IMR-90 (cell line): ENCODE measurements around the gene SAMD10. TPM values are rescaled to one million over a fixed set of nuclear protein-coding genes. Genes with fewer than 3 reads are reported as not detected.

Source experiments
- ATAC-seq: fragments of 200-7000 bp; cut with Tn5 transposase; 2 replicates; pipeline ENCODE4 v1.9.1; 2020; ENCODE audit warnings: low read depth, mild to moderate bottlenecking, moderate library complexity
- BruUV-seq: library from RNA; stranded (reverse); fragments of 400-500 nt; replicated peaks from 2 replicates; lab custom pipeline; 2021; lab: Mats Ljungman, UMichigan
- CTCF ChIA-PET: fragments of 300-600 bp; formaldehyde crosslinking; extraction: SDS; loops from one replicate; lab custom pipeline; 2021; ENCODE audit warnings: antibody characterized with exemption; lab: Yijun Ruan, JAX
- POLR2A ChIA-PET: fragments of 300-600 bp; sonication (Branson Sonifier 250); formaldehyde crosslinking; loops from one replicate; lab custom pipeline; 2022; ENCODE audit warnings: antibody characterized with exemption; ENCODE audit not compliant: unreplicated experiment; lab: Charles Lee
- DNase-seq: peaks from one replicate; pipeline ENCODE4 v3.0.0; 2013
- H2AFZ ChIP-seq: replicated peaks from 2 replicates; pipeline ENCODE3; 2013; ENCODE audit warnings: low read length, mild to moderate bottlenecking; ENCODE audit not compliant: poor library complexity
- H2AK5ac ChIP-seq: 2 replicates; pipeline ENCODE4 v1.6.1; 2013; ENCODE audit warnings: low read depth, low read length, inconsistent platforms
- H2AK9ac ChIP-seq: replicated peaks from 2 replicates; pipeline ENCODE3; 2013; ENCODE audit warnings: mild to moderate bottlenecking, low read depth, low read length, moderate library complexity; ENCODE audit not compliant: poor library complexity
- H2BK120ac ChIP-seq: 2 replicates; pipeline ENCODE4 v1.6.1; 2013; ENCODE audit warnings: low read depth, low read length, inconsistent platforms
- H2BK15ac ChIP-seq: 3 replicates; pipeline ENCODE4 v1.6.1; 2013; ENCODE audit warnings: low read depth, low read length, inconsistent platforms
- H2BK20ac ChIP-seq: 2 replicates; pipeline ENCODE4 v1.6.1; 2013; ENCODE audit warnings: low read depth, mild to moderate bottlenecking, inconsistent platforms, low read length, moderate library complexity
- H2BK5ac ChIP-seq: 2 replicates; pipeline ENCODE4 v1.6.1; 2013; ENCODE audit warnings: mild to moderate bottlenecking, low read depth, low read length, inconsistent platforms; ENCODE audit not compliant: poor library complexity, severe bottlenecking
- H3K14ac ChIP-seq: replicated peaks from 2 replicates; pipeline ENCODE4 v1.6.1; 2013; ENCODE audit warnings: low read depth, low read length, inconsistent platforms
- H3K18ac ChIP-seq: 2 replicates; pipeline ENCODE4 v1.6.1; 2013; ENCODE audit warnings: low read depth, low read length, control low read depth
- H3K23ac ChIP-seq: 2 replicates; pipeline ENCODE4 v1.6.1; 2013; ENCODE audit warnings: low read depth, low read length, inconsistent platforms
- H3K27ac ChIP-seq: 2 replicates; pipeline ENCODE4 v1.5.1; 2013; ENCODE audit warnings: mild to moderate bottlenecking, control low read depth, low read length; ENCODE audit not compliant: insufficient read depth
- H3K27me3 ChIP-seq: 2 replicates; pipeline ENCODE4 v1.6.1; 2013; ENCODE audit warnings: low read length; ENCODE audit not compliant: control insufficient read depth, insufficient read depth
- H3K36me3 ChIP-seq: 2 replicates; pipeline ENCODE4 v1.6.1; 2013; ENCODE audit warnings: low read length, mixed read lengths; ENCODE audit not compliant: control insufficient read depth, insufficient read depth
- H3K4ac ChIP-seq: 2 replicates; pipeline ENCODE4 v1.6.1; 2013; ENCODE audit warnings: low read depth, low read length, inconsistent platforms
- H3K4me1 ChIP-seq: 2 replicates; pipeline ENCODE4 v1.6.1; 2013; ENCODE audit warnings: low read length, mixed read lengths; ENCODE audit not compliant: control insufficient read depth, insufficient read depth
- H3K4me2 ChIP-seq: 2 replicates; pipeline ENCODE4 v1.6.1; 2013; ENCODE audit warnings: low read depth, mild to moderate bottlenecking, control low read depth, low read length, moderate library complexity
- H3K4me3 ChIP-seq: 2 replicates; pipeline ENCODE4 v1.5.1; 2013; ENCODE audit warnings: low read depth, mild to moderate bottlenecking, control low read depth, low read length, moderate library complexity; ENCODE audit not compliant: insufficient read depth
- H3K56ac ChIP-seq: 2 replicates; pipeline ENCODE4 v1.6.1; 2013; ENCODE audit warnings: low read length, inconsistent platforms; ENCODE audit not compliant: insufficient read depth; ENCODE audit errors: extremely low read depth
- H3K79me1 ChIP-seq, 2 experiments: 2 replicates each; pipeline ENCODE4 v1.6.1; 2013; ENCODE audit warnings: low read length in 2 of 2, inconsistent platforms in 1 of 2, low read depth in 1 of 2
- H3K9ac ChIP-seq: 2 replicates; pipeline ENCODE4 v1.6.1; 2013; ENCODE audit warnings: low read depth, low read length, control low read depth
- H3K9me1 ChIP-seq: 2 replicates; pipeline ENCODE4 v1.6.1; 2013; ENCODE audit warnings: low read length, inconsistent platforms; ENCODE audit not compliant: insufficient read depth
- H3K9me3 ChIP-seq: 2 replicates; pipeline ENCODE4 v1.6.1; 2013; ENCODE audit warnings: low read length; ENCODE audit not compliant: control insufficient read depth, insufficient read depth
- H4K20me1 ChIP-seq: 2 replicates; pipeline ENCODE4 v1.6.1; 2013; ENCODE audit warnings: low read length, inconsistent platforms; ENCODE audit not compliant: insufficient read depth
- H4K5ac ChIP-seq: 2 replicates; pipeline ENCODE4 v1.6.1; 2013; ENCODE audit warnings: mild to moderate bottlenecking, low read depth, low read length, control low read depth
- H4K8ac ChIP-seq, 2 experiments: 2 replicates each; pipeline ENCODE4 v1.6.1; 2013; ENCODE audit warnings: low read depth in 2 of 2, low read length in 2 of 2, control low read depth in 1 of 2, inconsistent platforms in 1 of 2
- H4K91ac ChIP-seq: 2 replicates; pipeline ENCODE4 v1.6.1; 2013; ENCODE audit warnings: low read depth, low read length, inconsistent platforms; ENCODE audit not compliant: insufficient read depth
- BHLHE40 ChIP-seq: fragments of 150-350 bp; IDR thresholded peaks from 2 replicates; pipeline ENCODE4 v1.6.1; 2016; ENCODE audit warnings: mild to moderate bottlenecking, low read depth, low read length
- CEBPB ChIP-seq: IDR thresholded peaks from 2 replicates; pipeline ENCODE4 v1.6.1; 2012; ENCODE audit warnings: low read depth, low read length, improper control_type of control experiment
- CHD1 ChIP-seq: IDR thresholded peaks from 2 replicates; pipeline ENCODE4 v1.6.1; 2012; ENCODE audit warnings: low read depth, low read length, improper control_type of control experiment
- FOS ChIP-seq: fragments of 150-350 bp; IDR thresholded peaks from 2 replicates; pipeline ENCODE4 v1.6.1; 2016; ENCODE audit warnings: low read depth, low read length
- MAFK ChIP-seq: IDR thresholded peaks from 2 replicates; pipeline ENCODE4 v1.6.1; 2012; ENCODE audit warnings: low read depth, low read length, improper control_type of control experiment
- MAZ ChIP-seq: IDR thresholded peaks from 2 replicates; pipeline ENCODE4 v1.6.1; 2012; ENCODE audit warnings: low read depth, mild to moderate bottlenecking, low read length, improper control_type of control experiment, moderate library complexity, borderline replicate concordance
- MXI1 ChIP-seq: IDR thresholded peaks from 2 replicates; pipeline ENCODE4 v1.6.1; 2012; ENCODE audit warnings: low read depth, mild to moderate bottlenecking, low read length, moderate library complexity, borderline replicate concordance
- NFE2L2 ChIP-seq: fragments of 150-350 bp; IDR thresholded peaks from 2 replicates; pipeline ENCODE4 v1.6.1; 2016; ENCODE audit warnings: low read depth, mild to moderate bottlenecking, low read length
- POLR2A ChIP-seq: IDR thresholded peaks from 2 replicates; pipeline ENCODE4 v1.6.1; 2012; ENCODE audit warnings: mild to moderate bottlenecking, low read depth, low read length
- RAD21 ChIP-seq: IDR thresholded peaks from 2 replicates; pipeline ENCODE4 v1.6.1; 2012; ENCODE audit warnings: low read length, improper control_type of control experiment
- RCOR1 ChIP-seq: IDR thresholded peaks from 2 replicates; pipeline ENCODE4 v1.6.1; 2012; ENCODE audit warnings: mild to moderate bottlenecking, low read length, improper control_type of control experiment; ENCODE audit not compliant: insufficient replicate concordance
- RFX5 ChIP-seq: IDR thresholded peaks from 2 replicates; pipeline ENCODE4 v1.8.0; 2012; ENCODE audit warnings: low read depth, mild to moderate bottlenecking, low read length, moderate library complexity
- SMC3 ChIP-seq: fragments of 150-350 bp; IDR thresholded peaks from 2 replicates; pipeline ENCODE4 v1.6.1; 2016; ENCODE audit warnings: low read depth, mild to moderate bottlenecking, antibody characterized with exemption, low read length, moderate library complexity
- WGBS, 2 experiments: methylation state at CpG; one replicate each; pipeline versions ENCODE4 v1.1.5 to v1.1.7; 2013; ENCODE audit warnings: missing lambda C conversion rate in 2 of 2; ENCODE audit not compliant: insufficient read length in 1 of 2; ENCODE audit errors: extremely low coverage in 2 of 2; 5-methylcytosine and 5-hydroxymethylcytosine counted together
- dilution Hi-C: fragments of 300-500 bp; cut with HindIII; formaldehyde crosslinking; loops from one replicate; pipeline ENCODE4 v1.14.3; 2018; ENCODE audit warnings: low sequenced_read_pairs; ENCODE audit not compliant: unreplicated experiment
- in situ Hi-C: fragments of 300-500 bp; cut with MboI; formaldehyde crosslinking; loops from 3 replicates; pipeline ENCODE4 v1.14.3; 2019; ENCODE audit warnings: low sequenced_read_pairs, inconsistent platforms, mixed read lengths
- intact Hi-C: fragments of 100-400 bp; cut with micrococcal nuclease; formaldehyde crosslinking; loops from 2 replicates; pipeline ENCODE4 v1.10.0; 2022
- polyA plus RNA-seq, 3 experiments: library from polyadenylated mRNA; depleted of rRNA; stranded (reverse); fragments of >200 nt; gene quantifications; 2 replicates each; pipeline ENCODE4 v1.2.3, GENCODE V29; 2012; ENCODE audit warnings: low replicate concordance in 1 of 3
- total RNA-seq: library from RNA; depleted of rRNA; stranded (reverse); fragments of >200 nt; gene quantifications from 2 replicates; pipeline ENCODE4 v1.2.3, GENCODE V29; 2012
- TF ChIP-seq, protein P1 (sequence below): fragments of 150-350 bp; IDR thresholded peaks from 2 replicates; pipeline ENCODE4 v1.6.1; 2017; ENCODE audit warnings: mild to moderate bottlenecking, antibody characterized with exemption, low read length, low read depth
- TF ChIP-seq, protein P2 (sequence below): conservative IDR thresholded peaks from 2 replicates; pipeline ENCODE4 v1.5.1; 2012; ENCODE audit warnings: mild to moderate bottlenecking, low read depth, low read length, improper control_type of control experiment
- TF ChIP-seq, protein P3 (sequence below): fragments of 150-350 bp; IDR thresholded peaks from 2 replicates; pipeline ENCODE4 v1.6.1; 2016; ENCODE audit warnings: low read depth, mild to moderate bottlenecking, low read length, moderate library complexity, borderline replicate concordance

SAMD10 gene
- total and polyA plus RNA-seq, 2 of the 4 experiments (the other 2 are of a cell fraction): 0.54 to 4.1 TPM

DNA sequence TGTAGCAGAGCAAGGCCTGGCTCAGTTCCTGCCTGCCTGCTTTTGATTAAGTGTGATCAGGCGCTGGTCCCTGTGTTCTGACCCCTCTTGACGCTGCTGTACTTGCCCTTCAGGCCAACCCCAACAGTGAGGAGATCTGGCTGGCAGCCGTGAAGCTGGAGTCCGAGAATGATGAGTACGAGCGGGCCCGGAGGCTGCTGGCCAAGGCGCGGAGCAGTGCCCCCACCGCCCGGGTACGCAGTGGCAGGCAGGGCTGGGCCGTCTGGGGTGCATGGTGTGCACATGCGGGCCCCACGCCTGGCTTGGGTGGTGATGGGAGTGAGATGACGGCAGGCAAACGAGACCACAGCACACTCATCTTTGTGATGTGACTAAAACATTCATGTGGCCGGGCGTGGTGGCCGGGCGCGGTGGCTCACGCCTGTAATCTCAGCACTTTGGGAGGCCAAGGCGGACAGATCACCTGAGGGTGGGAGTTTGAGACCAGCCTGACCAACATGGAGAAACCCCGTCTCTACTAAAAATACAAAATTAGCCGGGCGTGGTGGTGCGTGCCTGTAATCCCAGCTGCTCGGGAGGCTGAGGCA lies 46.5 kb upstream of the SAMD10 start:
- H3K4me1 ChIP-seq: no peaks in the 10 kb centered on the region
- H3K9ac ChIP-seq: no peak overlapping the region
- no peak overlapping the region for H4K5ac ChIP-seq
- H3K18ac ChIP-seq: no peak overlapping the region
- H2BK5ac ChIP-seq: no peak overlapping the region
- H4K91ac ChIP-seq: no peak overlapping the region
- ATAC-seq: no peak
- TF ChIP-seq RCOR1 (no peak), RFX5 (no peak), CEBPB (no peak), POLR2A (no peak), MXI1 (no peak), CHD1 (no peak), MAZ (no peak), BHLHE40 (no peak), FOS (no peak), MAFK (no peak), RAD21 (no peak), NFE2L2 (no peak), SMC3 (no peak)
- TF ChIP-seq, protein P1, sequence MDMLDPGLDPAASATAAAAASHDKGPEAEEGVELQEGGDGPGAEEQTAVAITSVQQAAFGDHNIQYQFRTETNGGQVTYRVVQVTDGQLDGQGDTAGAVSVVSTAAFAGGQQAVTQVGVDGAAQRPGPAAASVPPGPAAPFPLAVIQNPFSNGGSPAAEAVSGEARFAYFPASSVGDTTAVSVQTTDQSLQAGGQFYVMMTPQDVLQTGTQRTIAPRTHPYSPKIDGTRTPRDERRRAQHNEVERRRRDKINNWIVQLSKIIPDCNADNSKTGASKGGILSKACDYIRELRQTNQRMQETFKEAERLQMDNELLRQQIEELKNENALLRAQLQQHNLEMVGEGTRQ: no peak
- TF ChIP-seq, protein P2, sequence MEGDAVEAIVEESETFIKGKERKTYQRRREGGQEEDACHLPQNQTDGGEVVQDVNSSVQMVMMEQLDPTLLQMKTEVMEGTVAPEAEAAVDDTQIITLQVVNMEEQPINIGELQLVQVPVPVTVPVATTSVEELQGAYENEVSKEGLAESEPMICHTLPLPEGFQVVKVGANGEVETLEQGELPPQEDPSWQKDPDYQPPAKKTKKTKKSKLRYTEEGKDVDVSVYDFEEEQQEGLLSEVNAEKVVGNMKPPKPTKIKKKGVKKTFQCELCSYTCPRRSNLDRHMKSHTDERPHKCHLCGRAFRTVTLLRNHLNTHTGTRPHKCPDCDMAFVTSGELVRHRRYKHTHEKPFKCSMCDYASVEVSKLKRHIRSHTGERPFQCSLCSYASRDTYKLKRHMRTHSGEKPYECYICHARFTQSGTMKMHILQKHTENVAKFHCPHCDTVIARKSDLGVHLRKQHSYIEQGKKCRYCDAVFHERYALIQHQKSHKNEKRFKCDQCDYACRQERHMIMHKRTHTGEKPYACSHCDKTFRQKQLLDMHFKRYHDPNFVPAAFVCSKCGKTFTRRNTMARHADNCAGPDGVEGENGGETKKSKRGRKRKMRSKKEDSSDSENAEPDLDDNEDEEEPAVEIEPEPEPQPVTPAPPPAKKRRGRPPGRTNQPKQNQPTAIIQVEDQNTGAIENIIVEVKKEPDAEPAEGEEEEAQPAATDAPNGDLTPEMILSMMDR: no peak
- TF ChIP-seq, protein P3, sequence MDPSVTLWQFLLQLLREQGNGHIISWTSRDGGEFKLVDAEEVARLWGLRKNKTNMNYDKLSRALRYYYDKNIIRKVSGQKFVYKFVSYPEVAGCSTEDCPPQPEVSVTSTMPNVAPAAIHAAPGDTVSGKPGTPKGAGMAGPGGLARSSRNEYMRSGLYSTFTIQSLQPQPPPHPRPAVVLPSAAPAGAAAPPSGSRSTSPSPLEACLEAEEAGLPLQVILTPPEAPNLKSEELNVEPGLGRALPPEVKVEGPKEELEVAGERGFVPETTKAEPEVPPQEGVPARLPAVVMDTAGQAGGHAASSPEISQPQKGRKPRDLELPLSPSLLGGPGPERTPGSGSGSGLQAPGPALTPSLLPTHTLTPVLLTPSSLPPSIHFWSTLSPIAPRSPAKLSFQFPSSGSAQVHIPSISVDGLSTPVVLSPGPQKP: no peak
- intact Hi-C loops (no loop called here), dilution Hi-C loops (no loop called here), in situ Hi-C loops (no loop called here)
- H3K36me3 ChIP-seq: peaks cover 74% of the 10 kb centered on the region
- peaks cover 4% of the 10 kb centered on the region; the same call in 1 of the 2 replicates for H3K9me1 ChIP-seq
- ChIA-PET POLR2A (no interaction called here), CTCF (no interaction called here)
- no peak overlapping the region for H2AFZ ChIP-seq
- H2BK20ac ChIP-seq: no peak overlapping the region
- no peak overlapping the region for H3K4me2 ChIP-seq
- no peak overlapping the region for H3K27ac ChIP-seq
- H4K8ac ChIP-seq: no peak overlapping the region
- H3K4me3 ChIP-seq: no peak overlapping the region
- no peak overlapping the region for H3K23ac ChIP-seq
- H2BK120ac ChIP-seq: no peak overlapping the region
- no peak overlapping the region for H2AK5ac ChIP-seq
- WGBS, 2 experiments: 92% methylated on average over 17 of the region's 29 CpGs; no CpG with 5 or more reads in 1 of the 2 experiments
- peaks cover 13% of the 10 kb centered on the region for H4K20me1 ChIP-seq
- no peaks in the 10 kb centered on the region for H3K27me3 ChIP-seq
- DNase-seq: no peak
- no peak overlapping the region for H2AK9ac ChIP-seq
- H3K4ac ChIP-seq: no peak overlapping the region
- H3K56ac ChIP-seq: no peak overlapping the region
- H3K79me1 ChIP-seq: peaks cover 8 to 15% of the 10 kb centered on the region in 2 experiments; a peak in 3 of 4 replicates
- no peaks in the 10 kb centered on the region for H3K9me3 ChIP-seq
- no peak overlapping the region for H2BK15ac ChIP-seq
- H3K14ac ChIP-seq: no peak overlapping the region
- no TSS peak for BruUV-seq
